GM18870 (cell line): Measurements from ENCODE around the gene MYL2.

Experiments used
- ATAC-seq: cut with Tn5 transposase; IDR thresholded peaks from one replicate; pipeline ENCODE4 v1.9.1; 2021; ENCODE audit warnings: moderate library complexity; ENCODE audit not compliant: unreplicated experiment

Gene MYL2

DNA sequence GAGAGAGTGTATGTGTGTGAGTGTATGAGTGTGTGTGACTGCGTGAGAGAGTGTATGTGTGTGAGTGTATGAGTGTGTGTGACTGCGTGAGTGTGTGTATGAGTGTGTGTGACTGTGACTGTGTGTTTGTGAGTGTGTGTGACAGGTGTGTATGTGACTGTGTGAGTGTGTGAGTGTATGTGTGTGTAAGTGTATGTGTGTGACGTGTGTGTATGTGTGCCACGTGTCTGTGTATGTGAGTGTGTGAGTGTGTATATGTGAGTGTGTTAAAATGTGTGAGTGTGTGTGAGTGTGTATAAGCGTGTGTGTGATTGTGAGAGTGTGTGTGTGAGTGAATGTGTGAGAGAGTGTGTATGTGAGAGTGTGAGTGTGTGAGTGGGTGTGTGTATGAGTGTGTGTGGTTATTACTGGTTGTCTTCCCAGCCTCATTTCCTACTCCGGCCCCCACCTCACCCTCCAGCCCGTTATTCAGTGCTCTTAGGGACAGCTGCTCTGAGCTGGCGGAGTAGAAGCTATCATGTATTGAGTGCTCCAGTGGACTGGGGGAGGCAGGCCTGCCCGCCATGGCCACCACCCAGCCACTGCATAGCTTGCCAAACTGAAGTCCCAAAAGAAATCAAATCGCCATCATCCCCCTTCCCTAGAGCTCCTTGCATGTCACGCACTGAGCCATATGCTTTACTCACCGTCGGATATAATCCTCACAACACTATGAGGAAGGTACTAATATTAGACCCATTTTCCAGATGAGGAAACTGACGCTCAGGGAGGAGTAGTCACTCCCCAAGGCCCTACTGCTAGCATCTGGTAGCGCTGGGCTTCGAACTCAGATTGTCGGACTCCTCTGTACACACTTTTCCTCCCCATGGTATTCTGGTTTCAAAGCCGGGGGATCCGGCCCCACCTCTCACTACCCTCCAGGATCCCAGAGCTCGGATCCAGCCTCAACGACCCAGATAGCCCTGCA lies 10.3 kb upstream of the MYL2 start:
- ATAC-seq = no peak

DNA sequence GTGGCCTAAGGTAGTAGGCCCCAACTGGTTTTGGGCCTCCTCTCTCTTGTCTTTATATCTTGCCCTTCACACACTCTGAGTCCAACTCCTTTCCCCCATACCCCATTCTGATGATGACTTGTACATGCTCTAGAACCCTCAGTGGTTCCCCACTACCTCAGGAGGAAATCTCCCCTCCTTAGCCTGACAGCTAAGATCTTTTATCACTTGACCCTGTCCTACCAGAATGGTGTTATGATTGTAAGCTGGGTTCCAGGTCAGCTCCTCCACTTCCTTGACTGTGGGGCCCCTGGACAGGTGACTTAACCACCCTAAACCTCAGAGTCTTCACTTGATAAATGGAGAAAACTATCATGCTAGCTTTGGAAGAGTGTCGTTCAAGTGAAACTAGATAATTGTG lies 9.4 kb upstream of the MYL2 start:
- no peak for ATAC-seq

- ATAC-seq = no peak
Observed at GRCh38 chr12:110928700-110929099, 8.3 kb upstream of the MYL2 start.

DNA sequence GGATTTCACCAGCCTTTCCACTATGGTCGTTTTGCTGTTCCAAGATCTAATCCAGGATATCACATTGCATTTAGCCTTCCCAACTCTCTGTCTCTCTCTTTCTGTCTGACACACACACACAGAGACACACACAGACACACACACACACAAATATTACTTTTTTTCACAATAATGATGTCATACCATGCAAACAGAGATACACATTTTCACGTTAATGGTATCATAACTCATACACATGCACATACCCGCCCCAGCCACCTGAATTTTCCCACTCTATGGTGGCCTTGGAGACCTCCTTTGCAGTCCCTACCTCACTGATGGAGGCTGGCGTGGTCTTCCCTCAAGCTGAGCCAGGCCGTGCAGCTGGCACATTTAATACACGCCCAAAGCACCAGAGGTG lies 7.2 kb upstream of the MYL2 start:
- ATAC-seq = no peak

DNA sequence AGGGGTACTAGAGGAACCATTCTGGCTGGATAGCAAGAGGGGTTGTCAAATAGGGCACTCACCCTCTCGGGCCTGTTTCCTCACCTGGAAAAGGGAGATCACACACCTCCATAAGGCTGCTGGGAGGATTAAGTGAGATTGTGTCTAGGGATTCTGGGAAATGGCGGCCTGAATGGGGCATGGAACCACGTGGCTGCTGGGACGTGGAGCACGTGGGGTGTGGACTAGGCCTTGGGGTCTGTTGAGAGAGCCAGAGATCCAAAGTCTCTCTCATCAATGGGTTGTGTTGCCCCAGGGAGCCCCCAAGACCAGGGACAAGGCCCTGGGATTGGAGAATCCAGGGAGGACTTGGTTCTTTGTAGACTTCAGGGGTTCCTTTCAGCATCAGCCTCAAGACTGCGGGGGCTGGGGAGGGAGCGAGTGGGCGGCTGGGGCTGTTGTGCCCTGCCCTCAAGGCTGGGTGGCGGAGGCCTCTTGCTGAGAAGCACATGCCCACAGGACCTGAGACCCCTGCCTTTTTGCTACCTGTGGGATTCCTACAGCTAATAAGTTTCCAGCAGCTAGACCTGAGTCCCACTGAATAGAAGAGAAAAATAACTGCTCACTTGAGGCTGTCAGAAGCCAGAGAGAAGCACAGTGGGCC lies 3.4 kb upstream of the MYL2 start:
- no peak for ATAC-seq

- no peak for ATAC-seq
Observed at GRCh38 chr12:110923192-110923591, 2.8 kb upstream of the MYL2 start.

- ATAC-seq = no peak
Observed at GRCh38 chr12:110922652-110923051, 2.3 kb upstream of the MYL2 start.

DNA sequence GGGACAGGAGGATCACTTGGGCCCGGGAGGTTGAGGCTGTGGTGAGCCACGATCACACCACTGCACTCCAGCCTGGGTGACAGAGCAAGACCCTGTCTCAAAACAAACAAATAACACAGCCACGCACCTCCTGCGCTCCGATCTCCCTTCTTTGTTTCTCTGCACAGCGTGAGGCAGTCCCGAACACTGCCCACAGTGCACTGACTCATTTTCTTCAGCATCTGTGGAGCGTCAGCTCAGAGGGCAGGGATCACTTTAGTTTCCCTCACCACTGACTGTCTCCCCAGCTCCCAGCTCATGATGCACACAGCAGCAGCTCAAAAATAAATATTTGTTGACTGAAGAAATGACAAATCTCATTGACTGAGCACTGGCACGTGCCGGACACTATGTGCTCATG lies 883 bp upstream of the MYL2 start:
- no peak for ATAC-seq

DNA sequence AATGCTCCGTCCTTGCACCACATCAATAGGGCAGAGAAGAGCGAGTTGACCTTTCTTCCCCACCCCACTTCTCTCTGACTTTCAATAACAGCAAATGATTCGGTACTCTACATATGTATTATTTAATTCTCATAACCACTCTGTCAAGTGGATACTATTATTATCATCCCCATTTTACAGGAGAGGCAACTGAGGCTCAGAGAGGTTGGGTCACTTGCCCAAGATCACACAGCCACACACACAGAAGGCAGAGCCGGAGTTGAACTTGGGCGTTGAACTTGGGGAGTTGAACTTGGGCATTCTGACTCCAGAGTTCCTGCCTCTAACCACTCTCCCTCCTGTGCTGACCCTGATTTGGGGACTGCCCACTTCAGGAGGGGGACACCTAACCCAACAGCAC lies 659 bp downstream of the MYL2 start:
- ATAC-seq = no peak

GRCh38 chr12:110917961-110918360 lies 2.4 kb downstream of the MYL2 start:
- ATAC-seq = no peak

DNA sequence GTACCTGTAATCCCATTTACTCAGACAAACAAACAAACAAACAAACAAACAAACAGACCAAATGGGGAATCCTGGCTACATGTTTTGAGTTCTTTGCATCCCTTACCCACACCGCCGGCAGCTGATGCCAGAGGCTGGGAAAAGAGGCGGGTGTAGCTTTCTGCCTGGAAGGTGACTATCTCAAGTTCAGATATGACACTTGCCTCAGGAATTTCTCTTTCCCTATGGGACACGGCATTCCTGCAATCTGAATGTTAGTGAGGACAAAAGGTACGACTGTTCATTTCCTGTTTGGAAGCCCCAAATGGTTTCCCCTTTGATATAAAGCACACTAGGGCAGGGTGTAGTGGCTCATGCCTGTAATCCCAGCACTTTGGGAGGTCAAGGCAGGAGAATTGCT lies 2.9 kb downstream of the MYL2 start:
- ATAC-seq = no peak

DNA sequence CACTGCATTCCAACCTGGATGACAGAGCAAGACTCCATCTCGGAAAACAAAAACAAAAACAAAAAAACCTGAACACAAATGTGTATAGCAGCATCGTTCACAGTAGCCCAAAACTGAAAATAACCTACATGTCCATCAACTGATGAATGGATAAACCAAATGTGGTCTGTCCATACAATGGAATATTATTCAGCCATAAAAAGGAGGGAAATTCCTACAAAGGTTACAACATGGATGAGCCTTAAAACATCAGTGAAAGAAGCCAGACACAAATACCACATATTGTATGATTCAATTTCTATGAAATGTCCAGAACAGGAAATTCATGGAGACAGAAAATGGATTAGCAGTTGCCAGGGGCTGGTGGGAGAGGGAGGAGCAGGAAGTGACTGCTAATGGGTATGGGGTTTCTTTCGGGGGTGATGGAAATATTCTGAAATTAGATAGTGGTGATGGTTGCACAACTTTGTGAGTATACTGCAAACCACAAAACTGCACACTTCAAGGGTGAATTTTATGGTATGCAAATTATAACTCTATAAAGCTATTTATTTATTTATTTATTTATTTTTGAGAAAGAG lies 4.0 kb downstream of the MYL2 start:
- ATAC-seq = no peak

- peak; percentile 98 for ATAC-seq
Observed at GRCh38 chr12:110913119-110914056, 7.0 kb downstream of the MYL2 start.

- ATAC-seq = no peak
Observed at GRCh38 chr12:110912263-110912662, 8.1 kb downstream of the MYL2 start.

- ATAC-seq = no peak
Observed at GRCh38 chr12:110908377-110909152, 11.8 kb downstream of the MYL2 start.

DNA sequence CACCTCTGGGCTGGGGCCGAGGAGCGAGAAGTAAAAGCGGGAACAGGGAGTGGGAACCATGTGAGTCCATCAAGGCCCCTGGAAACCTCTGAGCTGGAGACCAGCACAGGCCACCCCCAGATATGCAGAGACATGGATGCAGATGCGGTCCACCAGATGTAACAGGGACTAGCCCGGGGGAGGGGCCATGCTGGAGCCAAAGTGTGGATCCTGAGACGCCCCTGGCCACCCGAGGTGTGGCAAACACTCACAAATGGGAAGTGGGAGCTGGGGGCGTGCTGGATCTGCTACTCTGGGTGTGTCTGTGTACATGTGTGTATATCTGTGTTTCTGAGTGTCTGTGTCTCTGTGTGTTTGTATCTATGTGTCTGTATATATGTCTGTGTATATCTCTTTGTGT lies 12.8 kb downstream of the MYL2 start:
- no peak for ATAC-seq

- no peak for ATAC-seq
Observed at GRCh38 chr12:110906985-110907384, 13.4 kb downstream of the MYL2 start.

- ATAC-seq = no peak
Observed at GRCh38 chr12:110906516-110906915, 13.9 kb downstream of the MYL2 start.

DNA sequence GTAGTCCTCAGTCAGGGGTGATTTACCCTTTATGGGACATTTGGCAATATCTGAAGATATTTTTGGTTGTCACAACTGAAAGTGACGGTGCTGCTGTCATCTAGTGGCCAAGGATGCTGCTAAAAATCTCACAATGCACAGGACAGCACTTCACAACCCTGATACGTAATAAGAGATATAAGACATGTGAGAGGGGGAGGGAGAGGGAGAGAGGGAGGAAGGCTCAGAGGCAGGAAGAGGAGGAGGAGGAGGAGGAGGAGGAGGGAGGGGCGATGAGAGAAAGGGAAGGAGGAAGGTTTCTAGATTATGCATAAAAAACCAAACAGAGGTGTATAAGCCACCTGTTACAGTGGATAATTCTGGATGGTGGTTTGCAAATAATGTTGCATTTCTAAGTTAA lies 14.3 kb downstream of the MYL2 start:
- no peak for ATAC-seq

DNA sequence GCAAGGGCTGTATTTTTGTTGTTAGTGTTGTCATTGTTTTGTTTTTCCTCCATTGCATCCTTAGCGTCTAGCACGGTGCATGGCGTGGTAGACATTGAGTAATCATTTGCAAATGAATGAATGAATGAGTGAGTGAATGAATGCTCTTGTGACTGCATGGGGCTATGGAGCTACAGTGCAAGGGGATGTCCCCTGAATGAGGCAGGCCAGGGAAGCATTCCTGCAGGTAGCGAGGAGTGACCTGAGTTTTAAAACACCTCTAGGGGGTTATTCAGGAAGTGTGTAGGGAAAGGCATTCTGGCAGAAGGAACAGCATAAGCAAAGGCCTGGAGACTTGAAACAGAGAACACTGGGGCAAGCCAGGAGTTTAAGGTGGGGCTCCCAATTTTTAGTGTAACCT lies 16.9 kb downstream of the MYL2 start:
- ATAC-seq = no peak
